Stimulated activated CD4-positive, alpha-beta T cell treated with anti-CD3 and anti-CD28 coated beads, Interleukin-15, amount 100 ng/mL, for 24 hours (primary cell): ENCODE data around the gene OCIAD2.
A peak's percentile ranks its signal among the peaks of the same experiment; 100 is the strongest.
"Not testable (repeated sequence)": the region's sequence is repeated elsewhere in the genome, so short reads cannot be mapped to it uniquely, and the experiment has no call there.

Source experiments
- DNase-seq: peaks from one replicate; pipeline ENCODE4 v3.0.0-alpha.2; 2020

OCIAD2 gene

GRCh38 chr4:48906206-48907173 lies at the start of gene OCIAD2:
Gene OCIAD2, minus strand, starts transcription at chr4:48906774. Its CDS starts 2,225 bp downstream, at chr4:48904549.
- DNase-seq: peak; percentile 87

GRCh38 chr4:48954314-48954713 lies 47.7 kb upstream of the OCIAD2 start:
- DNase-seq: no peak

- DNase-seq: no peak
Observed at GRCh38 chr4:48949518-48950219, 43.1 kb upstream of the OCIAD2 start.

GRCh38 chr4:48949086-48949485 lies 42.5 kb upstream of the OCIAD2 start:
- no peak for DNase-seq

GRCh38 chr4:48947731-48948130 lies 41.2 kb upstream of the OCIAD2 start:
- no peak for DNase-seq

- DNase-seq: no peak
Observed at GRCh38 chr4:48945981-48946380, 39.4 kb upstream of the OCIAD2 start.

GRCh38 chr4:48944756-48945241 lies 38.2 kb upstream of the OCIAD2 start:
- peak; percentile 69 for DNase-seq

GRCh38 chr4:48944252-48944651 lies 37.7 kb upstream of the OCIAD2 start:
- peak; percentile 7 for DNase-seq

GRCh38 chr4:48943387-48943786 lies 36.8 kb upstream of the OCIAD2 start:
- peak; percentile 13 for DNase-seq

GRCh38 chr4:48939785-48940184 lies 33.2 kb upstream of the OCIAD2 start:
- DNase-seq: no peak

- no peak for DNase-seq
Observed at GRCh38 chr4:48938831-48939230, 32.3 kb upstream of the OCIAD2 start.

- no peak for DNase-seq
Observed at GRCh38 chr4:48937033-48937432, 30.5 kb upstream of the OCIAD2 start.

GRCh38 chr4:48931459-48931858 lies 24.9 kb upstream of the OCIAD2 start:
- DNase-seq: no peak

- no peak for DNase-seq
Observed at GRCh38 chr4:48930654-48931053, 24.1 kb upstream of the OCIAD2 start.

- no peak for DNase-seq
Observed at GRCh38 chr4:48924416-48924815, 17.8 kb upstream of the OCIAD2 start.

GRCh38 chr4:48923065-48923464 lies 16.5 kb upstream of the OCIAD2 start:
- DNase-seq: not testable (repeated sequence)

- no peak for DNase-seq
Observed at GRCh38 chr4:48914311-48914710, 7.7 kb upstream of the OCIAD2 start.

GRCh38 chr4:48913346-48913745 lies 6.8 kb upstream of the OCIAD2 start:
- DNase-seq: peak; percentile 28

GRCh38 chr4:48912349-48912748 lies 5.8 kb upstream of the OCIAD2 start:
- no peak for DNase-seq

- no peak for DNase-seq
Observed at GRCh38 chr4:48910511-48910910, 3.9 kb upstream of the OCIAD2 start.

GRCh38 chr4:48909697-48910096 lies 3.1 kb upstream of the OCIAD2 start:
- peak; percentile 79 for DNase-seq

GRCh38 chr4:48908687-48909086 lies 2.1 kb upstream of the OCIAD2 start:
- no peak for DNase-seq

- no peak for DNase-seq
Observed at GRCh38 chr4:48907706-48908477, 1.3 kb upstream of the OCIAD2 start.
